Embryonic facial prominence (tissue), 1 donor: Measurements from ENCODE around the gene PLD3.
"Not testable (repeated sequence)": the region's sequence is repeated elsewhere in the genome, so short reads cannot be mapped to it uniquely, and the experiment has no call there.

Experiments used
- DNase-seq: peaks from one replicate; pipeline ENCODE4 v3.0.0-alpha.2; 2016; ENCODE audit errors: extremely low spot score

PLD3 gene

GRCh38 chr19:40332669-40333068 is 15.8 kb upstream of the PLD3 start:
- no peak for DNase-seq

DNA sequence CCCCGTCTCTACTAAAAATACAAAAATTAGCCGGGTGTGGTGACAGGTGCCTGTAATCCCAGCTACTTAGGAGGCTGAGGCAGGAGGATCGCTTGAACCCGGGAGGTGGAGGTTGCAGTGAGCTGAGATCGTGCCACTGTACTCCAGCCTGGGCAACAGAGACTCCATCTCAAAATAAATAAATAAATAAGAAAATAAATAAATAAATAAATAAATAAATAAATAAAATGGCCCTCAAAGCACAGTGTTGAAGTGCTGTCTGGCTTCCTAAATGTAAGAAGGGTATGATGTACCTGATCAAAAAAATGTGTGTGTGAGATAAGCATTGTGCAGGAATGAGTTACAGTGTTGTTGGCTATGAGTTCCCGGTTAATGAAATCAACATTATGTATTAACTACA is 15.4 kb upstream of the PLD3 start:
- DNase-seq = not testable (repeated sequence)

GRCh38 chr19:40335101-40335500 is 13.4 kb upstream of the PLD3 start:
- no peak for DNase-seq

GRCh38 chr19:40335855-40336600 is 12.5 kb upstream of the PLD3 start:
- no peak for DNase-seq

DNA sequence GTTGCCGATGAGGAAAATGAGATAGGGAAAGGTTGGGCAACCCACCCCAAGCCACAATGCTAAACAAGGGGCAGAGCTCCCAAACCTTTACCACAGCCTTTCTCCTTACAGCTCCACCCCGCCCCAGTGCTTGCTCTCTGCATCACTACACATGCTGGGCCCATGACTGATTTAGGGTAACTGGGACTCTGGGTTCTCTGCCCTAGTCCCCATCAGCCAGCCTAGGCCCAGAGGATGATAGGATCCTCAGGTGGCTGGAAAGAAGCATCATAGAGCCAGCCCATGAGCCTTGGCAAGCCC is 11.9 kb upstream of the PLD3 start:
- DNase-seq = no peak

DNA sequence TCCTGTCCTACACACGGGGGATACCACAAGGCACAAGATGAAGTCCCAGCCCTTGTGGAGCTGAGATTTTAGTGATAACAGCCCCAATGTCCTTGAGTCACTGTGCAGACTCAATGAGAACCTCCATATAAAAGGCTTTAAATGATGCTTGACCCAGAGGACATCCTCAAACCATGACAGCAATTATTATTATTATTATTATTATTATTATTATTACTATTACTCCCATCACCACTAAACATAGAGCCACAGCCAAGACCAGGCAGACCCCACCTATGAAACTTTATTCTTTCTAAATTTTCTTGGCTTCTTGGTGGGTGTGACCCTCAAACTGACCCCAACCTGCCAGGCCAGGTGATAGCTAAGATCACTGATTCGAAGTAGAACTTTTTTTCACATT is 11.4 kb upstream of the PLD3 start:
- no peak for DNase-seq

GRCh38 chr19:40337594-40337993 is 10.9 kb upstream of the PLD3 start:
- no peak for DNase-seq

- no peak for DNase-seq
These were observed 9.3 kb upstream of the PLD3 start for GRCh38 chr19:40339018-40339728.

DNA sequence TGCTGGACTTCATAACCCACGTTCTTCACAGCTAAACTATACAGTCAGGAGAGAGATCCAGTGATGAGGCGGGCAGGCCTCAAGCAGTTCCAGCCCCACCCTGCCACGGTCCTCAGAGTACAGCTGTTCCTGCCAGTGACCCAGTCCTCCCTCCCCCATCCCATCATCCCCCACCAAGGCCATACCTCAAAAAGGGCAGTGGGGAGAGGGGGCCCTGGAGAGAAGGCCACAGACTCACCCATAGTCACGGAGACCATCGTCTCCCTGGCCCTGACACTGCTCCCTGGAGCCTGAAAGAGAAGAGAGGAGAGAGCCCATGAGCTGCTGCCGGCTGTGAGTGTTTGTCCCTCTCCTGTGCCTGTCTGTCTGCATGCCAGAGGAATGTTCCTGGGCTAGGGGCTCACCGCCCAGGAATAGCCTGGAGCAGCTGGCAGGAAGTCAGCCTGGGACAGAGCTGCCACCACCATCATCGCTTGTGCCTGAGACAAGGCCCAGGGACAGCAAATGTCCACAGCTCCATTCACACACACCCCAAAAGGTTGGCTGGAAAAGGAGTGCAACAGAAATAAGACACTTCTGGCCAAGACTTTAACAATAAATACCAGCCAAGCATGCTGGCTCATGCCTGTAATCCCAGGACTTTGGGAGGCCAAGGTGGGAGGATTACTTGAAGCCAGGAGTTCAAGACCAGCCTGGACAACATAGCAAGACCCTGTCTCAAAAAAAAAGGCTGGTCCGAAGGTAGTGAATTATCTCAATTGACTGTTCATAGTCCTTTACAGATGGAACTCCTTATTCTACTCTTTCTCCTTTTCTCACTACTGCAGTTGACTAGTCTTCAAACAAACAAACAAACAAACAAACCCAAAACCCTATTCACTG is 6.7 kb upstream of the PLD3 start:
- DNase-seq = no peak

GRCh38 chr19:40342644-40343311 is 5.7 kb upstream of the PLD3 start:
- DNase-seq = no peak

DNA sequence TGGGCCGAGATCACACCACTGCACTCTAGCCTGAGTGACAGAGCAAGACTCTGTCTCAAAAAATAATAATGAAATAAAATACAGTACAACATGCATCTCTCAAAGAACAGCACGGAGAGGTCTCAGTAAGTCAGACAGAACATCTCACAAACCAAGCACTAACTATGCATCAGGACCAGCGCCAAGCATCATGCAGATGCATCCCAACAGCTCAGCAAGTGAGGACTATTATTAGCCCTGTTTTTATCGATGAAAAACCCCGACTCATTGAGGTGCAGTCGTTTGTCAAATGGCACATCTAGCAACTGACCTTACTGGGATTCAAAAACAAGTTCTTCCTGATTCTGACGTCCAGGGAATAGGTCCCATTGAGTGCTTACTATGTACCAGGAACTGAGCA is 4.1 kb upstream of the PLD3 start:
- no peak for DNase-seq

- no peak for DNase-seq
These were observed 539 bp downstream of the PLD3 start for GRCh38 chr19:40348961-40349507.

DNA sequence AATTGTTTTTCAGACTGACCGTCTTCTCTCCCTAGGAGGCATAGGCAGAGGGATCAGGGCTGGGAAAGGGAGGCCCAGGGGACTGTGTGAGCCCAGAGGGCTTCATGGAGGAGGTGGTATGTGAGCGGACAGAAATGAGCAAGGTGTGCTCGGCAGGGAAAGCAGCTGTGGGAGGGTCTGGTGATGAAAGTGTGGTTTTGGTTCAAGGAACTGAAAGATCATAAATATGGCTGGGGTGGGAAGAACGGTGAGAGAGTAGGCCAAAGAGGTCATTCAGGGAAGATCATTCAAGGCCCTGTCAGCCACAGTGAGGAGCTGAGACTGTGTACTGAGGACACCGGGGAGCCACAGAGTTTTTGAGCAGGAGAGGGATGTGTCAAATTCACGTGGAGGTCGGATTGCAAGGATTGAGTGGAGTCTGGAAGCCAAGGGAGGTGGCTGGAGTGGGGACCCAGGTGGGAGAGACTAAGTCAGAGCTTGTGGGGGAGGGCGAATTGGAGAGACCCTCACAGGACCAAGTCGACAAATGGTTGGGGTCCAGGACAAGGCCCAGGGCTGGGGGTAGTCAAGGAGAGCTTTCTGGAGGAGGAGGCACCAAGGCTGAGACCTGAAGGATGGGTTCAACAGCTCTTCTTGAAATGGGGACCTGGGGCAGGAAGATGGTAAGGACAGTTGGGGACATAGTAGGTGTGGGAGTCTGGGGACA is 7.6 kb downstream of the PLD3 start:
- no peak for DNase-seq

- DNase-seq = no peak
These were observed 8.4 kb downstream of the PLD3 start for GRCh38 chr19:40356681-40357595.

DNA sequence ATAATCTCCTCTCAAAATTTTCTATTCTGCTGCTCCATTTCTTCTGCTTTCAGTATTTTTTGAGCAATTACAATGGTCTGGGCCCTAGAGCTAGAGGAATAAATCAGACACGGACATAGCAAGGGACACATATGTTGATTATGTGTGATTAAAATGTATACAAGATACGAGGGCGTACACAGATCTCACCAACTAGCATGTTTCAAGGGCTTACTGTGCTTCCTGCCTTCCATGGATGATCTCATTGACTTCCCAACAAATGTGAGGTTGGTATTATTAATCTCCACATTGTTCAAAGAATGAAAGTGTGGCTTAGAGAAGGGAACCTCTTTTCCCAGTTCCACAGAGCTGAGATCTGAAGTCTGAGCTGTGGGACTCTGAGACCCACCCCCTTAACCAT is 9.1 kb downstream of the PLD3 start:
- DNase-seq = no peak

DNA sequence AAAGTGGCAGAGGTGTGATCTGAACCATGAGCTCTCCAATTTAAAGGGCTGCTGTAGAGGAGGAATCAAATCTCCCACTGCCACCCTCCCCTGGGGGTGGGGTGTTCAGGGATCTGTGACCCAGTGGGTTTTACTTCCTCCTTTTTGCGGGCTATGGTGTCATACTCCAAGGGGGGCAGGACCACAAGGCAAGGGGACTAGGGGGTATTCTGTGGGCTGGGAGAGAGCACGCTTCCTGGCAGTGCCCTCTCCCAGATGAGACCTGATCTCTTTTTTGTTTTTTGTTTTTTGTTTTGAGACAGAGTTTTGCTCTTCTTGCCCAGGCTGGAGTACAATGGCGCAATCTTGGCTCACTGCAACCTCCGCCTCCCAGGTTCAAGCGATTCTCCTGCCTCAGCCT is 10.3 kb downstream of the PLD3 start:
- DNase-seq = no peak

DNA sequence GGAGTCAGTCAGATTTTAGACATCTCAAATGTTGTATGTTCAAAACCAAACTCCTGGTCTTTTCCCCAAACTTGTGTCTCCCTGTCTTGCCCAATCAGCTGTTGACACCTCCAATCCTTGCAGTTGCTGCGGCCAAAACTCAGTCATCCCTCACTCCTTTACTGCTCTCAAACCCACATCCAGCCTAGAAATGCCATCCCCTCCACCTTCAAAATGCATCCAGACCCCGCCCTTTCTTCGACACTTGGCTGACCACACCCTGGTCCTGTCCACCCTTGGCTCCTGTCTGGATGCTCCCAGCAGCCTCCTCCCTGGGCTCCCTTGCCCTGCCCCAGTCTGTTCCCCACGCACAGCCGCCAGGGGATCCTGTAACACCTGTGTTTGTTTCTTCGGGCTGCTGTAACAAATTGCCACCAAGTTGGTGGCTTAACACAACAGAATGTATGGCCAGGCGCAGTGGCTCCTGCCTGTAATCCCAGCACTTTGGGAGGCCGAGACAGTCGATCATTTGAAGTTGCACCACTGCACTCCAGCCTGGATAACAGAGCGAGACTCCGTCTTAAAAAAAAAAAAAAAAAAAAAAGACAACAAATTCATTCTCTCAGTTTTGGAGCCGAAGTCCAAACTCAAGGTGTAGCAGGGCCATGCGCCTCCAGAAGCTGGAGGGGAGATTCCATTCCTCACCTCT is 11.7 kb downstream of the PLD3 start:
- no peak for DNase-seq

DNA sequence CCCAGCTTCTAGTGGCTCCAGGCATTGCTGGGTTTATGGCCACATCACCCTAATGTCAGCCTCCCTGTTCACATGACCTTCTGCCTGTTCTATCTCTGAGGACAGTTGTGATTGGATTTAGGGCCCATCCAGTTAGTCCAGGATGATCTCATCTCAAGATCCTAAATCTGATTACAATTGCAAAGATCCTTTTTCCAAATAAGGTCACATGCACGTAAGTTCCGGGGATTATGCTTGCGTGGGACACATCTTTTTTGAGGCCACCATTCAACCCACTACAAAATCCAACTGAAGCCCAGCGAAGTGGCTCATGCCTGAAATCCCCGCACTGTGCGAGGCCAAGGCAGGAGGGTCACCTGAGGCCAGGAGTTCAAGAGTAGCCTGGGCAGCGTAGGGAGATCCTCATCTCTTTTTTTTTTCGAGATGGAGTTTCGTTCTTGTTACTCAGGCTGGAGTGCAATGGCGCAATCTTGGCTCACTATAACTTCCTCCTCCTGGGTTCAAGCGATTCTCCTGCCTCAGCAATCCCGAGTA is 12.3 kb downstream of the PLD3 start:
- DNase-seq = no peak

- DNase-seq = no peak
These were observed 13.7 kb downstream of the PLD3 start for GRCh38 chr19:40362160-40362559.
